Measurements from ENCODE around the gene ZNF85.

DNA sequence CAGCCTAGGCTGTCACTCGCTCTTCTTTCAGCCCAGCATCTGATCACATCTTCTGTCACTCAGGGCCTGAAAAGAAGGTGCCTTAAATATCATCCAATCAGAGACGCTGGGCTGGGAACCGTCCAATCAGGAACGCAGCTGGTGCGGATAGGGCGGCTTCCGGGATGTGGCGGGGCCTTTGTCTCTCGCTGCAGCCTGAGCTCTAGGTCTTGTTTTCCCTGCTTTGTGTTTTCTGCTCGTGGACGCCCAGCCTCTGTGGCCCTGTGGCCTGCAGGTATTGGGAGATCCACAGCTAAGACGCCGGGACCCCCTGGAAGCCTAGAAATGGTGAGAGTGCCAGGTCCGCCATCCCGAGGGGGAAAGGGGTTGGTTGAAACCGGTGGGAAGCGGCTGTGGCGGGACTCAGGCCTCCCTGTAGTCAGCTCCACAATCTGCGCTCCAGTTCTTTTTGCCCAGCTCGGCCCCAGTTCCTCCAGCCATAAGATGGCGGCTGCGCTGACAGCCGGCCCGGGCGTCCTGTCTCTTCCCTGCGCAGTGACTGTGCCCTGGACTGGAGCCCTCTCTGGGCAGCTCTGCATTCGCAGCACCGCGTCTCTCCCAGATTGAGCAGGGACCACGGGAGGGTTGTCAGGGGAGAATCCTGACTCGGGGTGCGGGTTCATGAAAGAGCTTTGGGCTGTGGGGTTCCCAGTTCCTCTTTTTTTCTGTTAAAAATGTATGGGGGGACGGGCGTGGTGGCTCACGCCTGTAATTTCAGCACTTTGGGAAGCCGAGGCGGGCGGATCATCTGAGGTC lies at the start of gene ZNF85:
- TF ChIP-seq, protein P1, sequence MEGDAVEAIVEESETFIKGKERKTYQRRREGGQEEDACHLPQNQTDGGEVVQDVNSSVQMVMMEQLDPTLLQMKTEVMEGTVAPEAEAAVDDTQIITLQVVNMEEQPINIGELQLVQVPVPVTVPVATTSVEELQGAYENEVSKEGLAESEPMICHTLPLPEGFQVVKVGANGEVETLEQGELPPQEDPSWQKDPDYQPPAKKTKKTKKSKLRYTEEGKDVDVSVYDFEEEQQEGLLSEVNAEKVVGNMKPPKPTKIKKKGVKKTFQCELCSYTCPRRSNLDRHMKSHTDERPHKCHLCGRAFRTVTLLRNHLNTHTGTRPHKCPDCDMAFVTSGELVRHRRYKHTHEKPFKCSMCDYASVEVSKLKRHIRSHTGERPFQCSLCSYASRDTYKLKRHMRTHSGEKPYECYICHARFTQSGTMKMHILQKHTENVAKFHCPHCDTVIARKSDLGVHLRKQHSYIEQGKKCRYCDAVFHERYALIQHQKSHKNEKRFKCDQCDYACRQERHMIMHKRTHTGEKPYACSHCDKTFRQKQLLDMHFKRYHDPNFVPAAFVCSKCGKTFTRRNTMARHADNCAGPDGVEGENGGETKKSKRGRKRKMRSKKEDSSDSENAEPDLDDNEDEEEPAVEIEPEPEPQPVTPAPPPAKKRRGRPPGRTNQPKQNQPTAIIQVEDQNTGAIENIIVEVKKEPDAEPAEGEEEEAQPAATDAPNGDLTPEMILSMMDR (optimal IDR thresholded peaks at IDR 0.05 in 1 of 3, IDR thresholded peaks at IDR 0.05 in 1 of 3, conservative IDR thresholded peaks at IDR 0.05 in 1 of 3; ENCODE audit: extremely low read depth in 1 of 3, insufficient read depth in 2 of 3, low read length in 3 of 3) = no peak
- TF ChIP-seq EZH2 (IDR thresholded peaks at IDR 0.05; ENCODE audit: low read length) = no peak

All from keratinocyte (primary cell).